CD8-positive, alpha-beta memory T cell (primary cell): Measurements from ENCODE around the gene NKPD1. TPM values are rescaled to one million over a fixed set of nuclear protein-coding genes. Genes with fewer than 3 reads are reported as not detected.

Experiments used
- CTCF ChIA-PET: fragments of 350-600 bp; sonication (Branson Sonifier 250); formaldehyde crosslinking; loops from one replicate; lab custom pipeline; 2021; ENCODE audit warnings: antibody characterized with exemption; lab: Charles Lee
- POLR2A ChIA-PET: fragments of 350-600 bp; sonication (Branson Sonifier 250); formaldehyde crosslinking; loops from one replicate; lab custom pipeline; 2021; ENCODE audit warnings: antibody characterized with exemption; lab: Charles Lee
- DNase-seq, 5 donors: peaks; one replicate each; pipeline versions ENCODE4 v3.0.0 to v3.0.0-alpha.2; 2020 to 2022; ENCODE audit warnings: mixed read lengths in 1 of 5
- H3K27ac ChIP-seq: one replicate; pipeline ENCODE4 v1.7.0; 2013; ENCODE audit warnings: low read depth, mild to moderate bottlenecking, low read length, moderate library complexity
- H3K27me3 ChIP-seq: 2 replicates; pipeline ENCODE4 v1.7.0; 2013; ENCODE audit warnings: low read length, mild to moderate bottlenecking; ENCODE audit not compliant: insufficient read depth, poor library complexity, severe bottlenecking
- H3K36me3 ChIP-seq: 2 replicates; pipeline ENCODE4 v1.7.0; 2013; ENCODE audit warnings: mild to moderate bottlenecking, low read length, moderate library complexity; ENCODE audit not compliant: insufficient read depth
- H3K4me1 ChIP-seq: 2 replicates; pipeline ENCODE4 v1.7.0; 2013; ENCODE audit warnings: mild to moderate bottlenecking, low read length, moderate library complexity; ENCODE audit not compliant: insufficient read depth
- H3K4me3 ChIP-seq: 2 replicates; pipeline ENCODE4 v1.7.0; 2013; ENCODE audit warnings: mild to moderate bottlenecking, low read length
- H3K9me3 ChIP-seq: 2 replicates; pipeline ENCODE4 v1.7.0; 2013; ENCODE audit warnings: mild to moderate bottlenecking, low read length
- H3K27ac Mint-ChIP-seq, 8 donors: one replicate each; pipeline ENCODE4 v1.8.0; 2020 to 2021; ENCODE audit warnings: mixed read lengths in 8 of 8, mild to moderate bottlenecking in 6 of 8, inconsistent platforms in 3 of 8, moderate library complexity in 3 of 8
- H3K27me3 Mint-ChIP-seq, 2 donors: one replicate each; pipeline ENCODE4 v1.8.0; 2020 to 2021; ENCODE audit warnings: mixed read lengths in 2 of 2, mild to moderate bottlenecking in 1 of 2, moderate library complexity in 1 of 2
- H3K36me3 Mint-ChIP-seq, 3 donors: one replicate each; pipeline ENCODE4 v1.8.0; 2020 to 2021; ENCODE audit warnings: mixed read lengths in 3 of 3, inconsistent platforms in 1 of 3, mild to moderate bottlenecking in 1 of 3
- H3K4me1 Mint-ChIP-seq, 3 donors: one replicate each; pipeline ENCODE4 v1.8.0; 2020 to 2021; ENCODE audit warnings: mixed read lengths in 3 of 3, inconsistent platforms in 1 of 3, mild to moderate bottlenecking in 1 of 3
- H3K4me3 Mint-ChIP-seq, 7 donors: one replicate each; pipeline ENCODE4 v1.8.0; 2020 to 2021; ENCODE audit warnings: mixed read lengths in 7 of 7, mild to moderate bottlenecking in 6 of 7, moderate library complexity in 4 of 7, inconsistent platforms in 2 of 7
- H3K9me3 Mint-ChIP-seq, 5 donors: one replicate each; pipeline ENCODE4 v1.8.0; 2020 to 2022; ENCODE audit warnings: mixed read lengths in 5 of 5, mild to moderate bottlenecking in 3 of 5, moderate library complexity in 2 of 5, inconsistent platforms in 1 of 5
- polyA plus RNA-seq: library from polyadenylated mRNA; unstranded; fragments of 300-500 nt; fragmentation: Illumina TruSeq; gene quantifications from one replicate; pipeline ENCODE4 v1.2.3, GENCODE V29; 2021
- total RNA-seq, 2 experiments: library from RNA; stranded (reverse); gene quantifications; one replicate each; pipeline ENCODE4 v1.2.3, GENCODE V29; 2021

NKPD1 gene
- total and polyA plus RNA-seq, 3 experiments from 2014 or later = 0.13 to 0.20 (median 0.18) TPM

DNA sequence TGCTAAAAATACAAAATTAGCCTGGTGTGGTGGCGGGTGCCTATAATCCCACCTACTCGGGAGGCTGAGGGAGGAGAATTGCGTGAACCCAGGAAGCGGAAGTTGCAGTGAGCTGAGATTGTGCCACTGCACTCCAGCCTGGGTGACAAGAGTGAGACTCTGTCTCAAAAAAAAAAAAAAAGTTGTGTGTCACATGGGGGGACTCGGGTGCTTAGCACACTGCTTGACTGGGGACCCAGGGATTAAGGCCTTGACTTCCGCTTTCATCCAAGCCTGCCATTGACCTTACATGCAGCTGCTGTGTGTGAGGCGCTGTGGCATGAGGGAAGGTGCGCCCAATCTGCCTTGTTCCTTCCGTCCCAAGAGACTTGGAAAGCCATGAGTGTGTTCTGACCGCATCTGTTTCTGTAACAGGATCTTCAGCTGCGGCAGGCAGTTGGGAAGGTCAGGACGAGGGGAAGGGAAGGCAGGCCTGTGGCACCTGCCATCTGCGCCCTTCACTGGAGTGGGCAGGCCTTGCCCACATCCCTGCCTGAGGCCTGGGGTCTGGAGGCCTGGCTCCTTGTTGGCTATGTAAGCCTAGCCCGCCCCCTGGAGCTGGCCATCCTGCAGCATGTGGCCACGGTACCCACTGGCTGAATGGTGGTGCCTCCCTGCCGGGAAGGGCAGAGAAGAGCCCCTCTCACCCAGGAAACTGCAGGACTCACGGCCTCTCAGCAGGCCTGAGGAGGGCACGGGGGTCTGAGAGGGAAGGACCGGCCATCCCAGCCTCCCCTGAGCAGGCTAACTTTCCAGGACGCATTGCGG, 44.8 kb downstream of the NKPD1 start:
- no peaks in the 10 kb centered on the region for H3K27me3 ChIP-seq
- peak overlapping the region in 1 of 7 donors; percentile 36 for H3K4me3 Mint-ChIP-seq
- no peaks in the 10 kb centered on the region for H3K27me3 Mint-ChIP-seq
- peaks cover 36 to 67% (median 48%) of the 10 kb centered on the region in 3 donors for H3K4me1 Mint-ChIP-seq
- H3K9me3 Mint-ChIP-seq = no peaks in the 10 kb centered on the region
- peak overlapping the region in 1 of 8 donors; percentile 74 for H3K27ac Mint-ChIP-seq
- ChIA-PET POLR2A (no interaction called here), CTCF (no interaction called here)
- H3K4me3 ChIP-seq = no peak overlapping the region
- no peaks in the 10 kb centered on the region for H3K36me3 ChIP-seq
- DNase-seq = no peak
- H3K9me3 ChIP-seq = no peaks in the 10 kb centered on the region
- H3K4me1 ChIP-seq = peaks cover 29% of the 10 kb centered on the region
- peaks cover 0 to 5% (median 0%) of the 10 kb centered on the region in 3 donors for H3K36me3 Mint-ChIP-seq
- H3K27ac ChIP-seq = no peak overlapping the region

DNA sequence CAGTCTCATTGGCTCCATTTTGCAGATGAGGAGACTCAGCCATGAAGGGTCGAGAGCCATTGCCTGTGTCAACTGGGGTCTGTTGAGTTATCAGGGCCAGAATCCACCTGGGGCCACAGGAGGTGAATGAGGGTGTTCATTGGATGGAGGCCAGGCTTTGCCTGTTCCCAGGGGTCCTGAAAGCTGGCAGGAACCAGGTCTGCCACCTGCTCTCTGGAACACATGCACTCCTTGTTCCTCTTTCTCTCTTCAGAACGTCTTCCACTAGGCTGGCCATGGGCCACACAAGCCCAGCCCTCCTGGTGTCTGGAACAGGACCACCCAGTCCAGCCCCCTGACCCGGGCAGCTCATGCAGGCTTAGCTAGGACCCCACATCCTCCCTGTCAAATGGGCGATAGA, 46.7 kb downstream of the NKPD1 start:
- Histone ChIP-seq H3K9me3 (no peaks in the 10 kb centered on the region), H3K27me3 (no peaks in the 10 kb centered on the region), H3K27ac (no peak overlapping the region), H3K4me3 (no peak overlapping the region), H3K36me3 (no peaks in the 10 kb centered on the region), H3K4me1 (peaks cover 29% of the 10 kb centered on the region)
- H3K27ac Mint-ChIP-seq = peak overlapping the region in 2 of 8 donors; percentile 22 to 77
- ChIA-PET POLR2A (no interaction called here), CTCF (no interaction called here)
- no peaks in the 10 kb centered on the region for H3K27me3 Mint-ChIP-seq
- H3K9me3 Mint-ChIP-seq = no peaks in the 10 kb centered on the region
- H3K36me3 Mint-ChIP-seq = peaks cover 0 to 5% (median 0%) of the 10 kb centered on the region in 3 donors
- H3K4me1 Mint-ChIP-seq = peaks cover 31 to 65% (median 39%) of the 10 kb centered on the region in 3 donors
- DNase-seq = no peak
- H3K4me3 Mint-ChIP-seq = no peak overlapping the region

DNA sequence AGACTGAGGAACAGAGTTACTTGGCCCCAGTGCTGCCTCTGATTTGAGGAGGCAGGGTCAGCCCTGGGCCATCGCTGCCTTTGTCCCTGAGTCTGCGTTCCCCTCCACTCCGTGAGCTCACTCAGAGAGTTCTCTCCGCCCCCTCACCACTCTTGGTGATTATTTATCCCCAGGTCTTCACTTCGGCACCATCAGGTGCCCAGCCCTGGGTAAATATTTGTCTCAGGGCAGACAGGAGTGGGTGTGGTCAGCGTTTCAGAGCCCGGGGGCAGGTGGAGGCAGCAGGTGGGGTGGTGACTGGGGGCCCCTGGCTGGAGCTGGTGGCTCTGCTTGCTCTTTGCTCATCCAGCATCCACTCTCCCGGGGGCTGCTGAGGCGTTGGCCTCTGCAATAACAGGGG, 47.2 kb downstream of the NKPD1 start:
- Histone ChIP-seq H3K4me1 (peaks cover 28% of the 10 kb centered on the region), H3K4me3 (no peak overlapping the region), H3K27ac (no peak overlapping the region), H3K27me3 (no peaks in the 10 kb centered on the region), H3K36me3 (no peaks in the 10 kb centered on the region), H3K9me3 (no peaks in the 10 kb centered on the region)
- H3K4me3 Mint-ChIP-seq = no peak overlapping the region
- H3K27ac Mint-ChIP-seq = no peak overlapping the region
- ChIA-PET CTCF (interaction anchor here (1.5 kb wide), 2 partner anchors 10 to 11 kb away, joined by 4 to 5 read pairs; no protein-coding TSS in a partner anchor), POLR2A (no interaction called here)
- H3K9me3 Mint-ChIP-seq = no peaks in the 10 kb centered on the region
- peaks cover 30 to 64% (median 39%) of the 10 kb centered on the region in 3 donors for H3K4me1 Mint-ChIP-seq
- no peak for DNase-seq
- H3K27me3 Mint-ChIP-seq = no peaks in the 10 kb centered on the region
- peaks cover 0 to 7% (median 0%) of the 10 kb centered on the region in 3 donors for H3K36me3 Mint-ChIP-seq

DNA sequence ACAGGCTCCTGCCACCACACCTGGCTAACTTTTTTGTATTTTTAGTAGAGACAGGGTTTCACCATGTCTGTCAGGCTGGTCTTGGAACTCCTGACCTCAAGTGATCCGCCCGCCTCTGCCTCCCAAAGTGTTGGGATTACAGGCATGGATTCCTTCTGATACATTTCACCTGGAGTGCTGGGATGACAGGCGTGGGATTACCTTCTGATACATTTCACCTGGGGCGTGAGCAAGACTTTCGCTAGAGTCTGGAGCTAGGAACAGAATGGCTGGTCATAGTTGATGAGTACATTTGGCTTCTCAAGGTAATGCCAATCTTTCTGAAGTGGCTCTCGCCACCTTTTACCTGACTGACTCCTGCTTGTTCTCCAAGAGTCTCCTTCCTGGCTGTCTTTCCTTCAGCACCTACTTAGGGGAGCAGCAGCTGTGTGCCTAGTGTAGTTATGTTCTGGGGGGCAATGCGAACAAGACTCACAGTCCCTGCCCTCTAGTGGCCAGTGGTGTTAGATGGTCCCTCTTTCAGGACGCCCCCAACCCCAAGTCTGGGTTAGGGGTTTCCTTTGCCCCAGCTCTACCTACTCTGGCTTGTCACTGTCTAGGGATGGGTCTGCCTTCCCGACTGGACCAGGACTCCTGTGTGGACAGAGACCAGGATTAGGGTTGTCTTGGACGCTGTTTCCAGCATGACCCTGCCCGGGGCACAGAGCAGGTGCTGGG, 48.5 kb downstream of the NKPD1 start:
- H3K36me3 Mint-ChIP-seq = peaks cover 0 to 7% (median 0%) of the 10 kb centered on the region in 3 donors
- POLR2A ChIA-PET = no interaction called here
- no peak overlapping the region for H3K4me3 Mint-ChIP-seq
- H3K27me3 ChIP-seq = no peaks in the 10 kb centered on the region
- peaks cover 21 to 55% (median 32%) of the 10 kb centered on the region in 3 donors for H3K4me1 Mint-ChIP-seq
- no peak for DNase-seq
- no peak overlapping the region for H3K4me3 ChIP-seq
- H3K27me3 Mint-ChIP-seq = no peaks in the 10 kb centered on the region
- H3K27ac Mint-ChIP-seq = peak overlapping the region in 1 of 8 donors; percentile 29
- no peaks in the 10 kb centered on the region for H3K9me3 ChIP-seq
- no peaks in the 10 kb centered on the region for H3K9me3 Mint-ChIP-seq
- CTCF ChIA-PET = interaction anchor here (1.5 kb wide), 2 partner anchors 9 to 13 kb away, joined by 4 to 5 read pairs; no protein-coding TSS in a partner anchor
- peaks cover 15% of the 10 kb centered on the region for H3K4me1 ChIP-seq
- H3K27ac ChIP-seq = no peak overlapping the region
- H3K36me3 ChIP-seq = no peaks in the 10 kb centered on the region

Other genes with a start within 250 kb of the NKPD1 start
- 1 to 10 TPM; 4.6 to 5.7 TPM for gene APOC1, start 246.4 kb downstream of the NKPD1 start, total RNA-seq
- gene APOC1, start 246.4 kb downstream of the NKPD1 start, polyA plus RNA-seq = not detected
- gene APOC4, start 218.7 kb downstream of the NKPD1 start, total RNA-seq = not detected
- gene APOC4, start 218.7 kb downstream of the NKPD1 start, polyA plus RNA-seq = not detected
- not detected for gene APOC2, start 214.9 kb downstream of the NKPD1 start, total RNA-seq
- gene APOC2, start 214.9 kb downstream of the NKPD1 start, polyA plus RNA-seq = not detected
- gene CLPTM1, start 205.6 kb downstream of the NKPD1 start, total RNA-seq = 10 to 100 TPM; 78.6 to 82.5 TPM
- 27.5 TPM for gene CLPTM1, start 205.6 kb downstream of the NKPD1 start, polyA plus RNA-seq
- 10 to 100 TPM; 53.4 to 57.4 TPM for gene RELB, start 159.5 kb downstream of the NKPD1 start, total RNA-seq
- 22.7 TPM for gene RELB, start 159.5 kb downstream of the NKPD1 start, polyA plus RNA-seq
- 10 to 100 TPM; 75.5 to 84.1 TPM for gene CLASRP, start 121.9 kb downstream of the NKPD1 start, total RNA-seq
- gene CLASRP, start 121.9 kb downstream of the NKPD1 start, polyA plus RNA-seq = 7.9 TPM
- gene ZNF296, start 84.5 kb downstream of the NKPD1 start, total RNA-seq = 1 to 10 TPM; 7.9 to 8.5 TPM
- gene ZNF296, start 84.5 kb downstream of the NKPD1 start, polyA plus RNA-seq = 6.7 TPM
- gene GEMIN7, start 81.7 kb downstream of the NKPD1 start, total RNA-seq = 10 to 100 TPM; 51.6 TPM
- gene GEMIN7, start 81.7 kb downstream of the NKPD1 start, polyA plus RNA-seq = 93.5 TPM
- gene PPP1R37, start 67.8 kb downstream of the NKPD1 start, total RNA-seq = 10 to 100 TPM; 17.8 to 18.3 TPM
- gene PPP1R37, start 67.8 kb downstream of the NKPD1 start, polyA plus RNA-seq = 0.79 TPM
- 10 to 100 TPM; 22.7 to 24.3 TPM for gene TRAPPC6A, start 17.3 kb upstream of the NKPD1 start, total RNA-seq
- 151 TPM for gene TRAPPC6A, start 17.3 kb upstream of the NKPD1 start, polyA plus RNA-seq
- gene BLOC1S3, start 17.8 kb upstream of the NKPD1 start, total RNA-seq = 10 to 100 TPM; 12.4 TPM
- 19.9 TPM for gene BLOC1S3, start 17.8 kb upstream of the NKPD1 start, polyA plus RNA-seq
- gene EXOC3L2, start 84.4 kb upstream of the NKPD1 start, total RNA-seq = not detected
- not detected for gene EXOC3L2, start 84.4 kb upstream of the NKPD1 start, polyA plus RNA-seq
- 10 to 100 TPM; 20.2 to 21.2 TPM for gene MARK4, start 90.3 kb upstream of the NKPD1 start, total RNA-seq
- gene MARK4, start 90.3 kb upstream of the NKPD1 start, polyA plus RNA-seq = 2.6 TPM
- not detected for gene CKM, start 161.9 kb upstream of the NKPD1 start, total RNA-seq
- gene CKM, start 161.9 kb upstream of the NKPD1 start, polyA plus RNA-seq = 0.13 TPM
- not detected for gene KLC3, start 179.8 kb upstream of the NKPD1 start, total RNA-seq
- gene KLC3, start 179.8 kb upstream of the NKPD1 start, polyA plus RNA-seq = not detected
- gene ERCC2, start 209.6 kb upstream of the NKPD1 start, total RNA-seq = 10 to 100 TPM; 22.0 to 23.9 TPM
- 7.8 TPM for gene ERCC2, start 209.6 kb upstream of the NKPD1 start, polyA plus RNA-seq
- gene PPP1R13L, start 244.1 kb upstream of the NKPD1 start, total RNA-seq = 1 to 10 TPM; 3.9 to 4.3 TPM
- 0.83 TPM for gene PPP1R13L, start 244.1 kb upstream of the NKPD1 start, polyA plus RNA-seq
- 10 to 100 TPM; 26.5 to 27.4 TPM for gene POLR1G, start 245.7 kb upstream of the NKPD1 start, total RNA-seq
- gene POLR1G, start 245.7 kb upstream of the NKPD1 start, polyA plus RNA-seq = 2.2 TPM